Measurements from ENCODE around the gene SYT6. TPM values are rescaled to one million over a fixed set of nuclear protein-coding genes. Genes with fewer than 3 reads are reported as not detected.
A peak's percentile ranks its signal among the peaks of the same experiment; 100 is the strongest.

The SYT6 gene
- total RNA-seq, 4 donors from 2014 or later: 2.0 TPM; not detected in 3

DNA sequence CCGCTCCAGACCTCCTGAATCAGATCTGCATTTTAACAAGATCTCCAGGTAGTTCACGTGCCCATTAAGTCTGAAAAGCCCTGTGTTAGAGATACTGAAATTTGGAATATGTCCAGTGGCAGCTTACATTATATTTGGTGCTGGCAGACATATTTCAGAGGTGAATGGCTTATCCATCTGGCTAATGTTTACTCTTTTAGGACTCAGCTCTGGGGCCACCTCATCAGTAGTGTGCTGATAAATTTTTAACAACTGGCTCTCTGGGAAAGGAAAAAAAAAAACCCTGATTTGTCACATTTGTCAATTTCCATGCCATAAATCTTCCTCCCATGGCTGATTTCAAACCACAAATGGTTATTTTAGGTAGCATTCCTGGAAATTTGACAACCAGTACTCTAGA lies 25.3 kb upstream of the SYT6 start:
- no peak for ATAC-seq
- Histone ChIP-seq H3K27me3 (no peaks in the 10 kb centered on the region), H3K4me3 (no peak overlapping the region), H3K36me3 (no peaks in the 10 kb centered on the region), H3K9me3 (no peaks in the 10 kb centered on the region), H3K27ac (no peak overlapping the region), H3K4me1 (peaks cover 0 to 15% (median 0%) of the 10 kb centered on the region in 3 donors)
- TF ChIP-seq POLR2A (IDR thresholded peaks at IDR 0.05): no peak
- TF ChIP-seq POLR2AphosphoS5 (IDR thresholded peaks at IDR 0.05): no peak
- TF ChIP-seq EP300 (IDR thresholded peaks at IDR 0.05): no peak
- TF ChIP-seq, protein P1, sequence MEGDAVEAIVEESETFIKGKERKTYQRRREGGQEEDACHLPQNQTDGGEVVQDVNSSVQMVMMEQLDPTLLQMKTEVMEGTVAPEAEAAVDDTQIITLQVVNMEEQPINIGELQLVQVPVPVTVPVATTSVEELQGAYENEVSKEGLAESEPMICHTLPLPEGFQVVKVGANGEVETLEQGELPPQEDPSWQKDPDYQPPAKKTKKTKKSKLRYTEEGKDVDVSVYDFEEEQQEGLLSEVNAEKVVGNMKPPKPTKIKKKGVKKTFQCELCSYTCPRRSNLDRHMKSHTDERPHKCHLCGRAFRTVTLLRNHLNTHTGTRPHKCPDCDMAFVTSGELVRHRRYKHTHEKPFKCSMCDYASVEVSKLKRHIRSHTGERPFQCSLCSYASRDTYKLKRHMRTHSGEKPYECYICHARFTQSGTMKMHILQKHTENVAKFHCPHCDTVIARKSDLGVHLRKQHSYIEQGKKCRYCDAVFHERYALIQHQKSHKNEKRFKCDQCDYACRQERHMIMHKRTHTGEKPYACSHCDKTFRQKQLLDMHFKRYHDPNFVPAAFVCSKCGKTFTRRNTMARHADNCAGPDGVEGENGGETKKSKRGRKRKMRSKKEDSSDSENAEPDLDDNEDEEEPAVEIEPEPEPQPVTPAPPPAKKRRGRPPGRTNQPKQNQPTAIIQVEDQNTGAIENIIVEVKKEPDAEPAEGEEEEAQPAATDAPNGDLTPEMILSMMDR (IDR thresholded peaks at IDR 0.05): no peak
- 63% methylated on average over 1 of the region's 2 CpGs; no CpG with 5 or more reads in 1 of the 2 donors for WGBS, 2 donors (ENCODE audit: low coverage in 1 of 2)

DNA sequence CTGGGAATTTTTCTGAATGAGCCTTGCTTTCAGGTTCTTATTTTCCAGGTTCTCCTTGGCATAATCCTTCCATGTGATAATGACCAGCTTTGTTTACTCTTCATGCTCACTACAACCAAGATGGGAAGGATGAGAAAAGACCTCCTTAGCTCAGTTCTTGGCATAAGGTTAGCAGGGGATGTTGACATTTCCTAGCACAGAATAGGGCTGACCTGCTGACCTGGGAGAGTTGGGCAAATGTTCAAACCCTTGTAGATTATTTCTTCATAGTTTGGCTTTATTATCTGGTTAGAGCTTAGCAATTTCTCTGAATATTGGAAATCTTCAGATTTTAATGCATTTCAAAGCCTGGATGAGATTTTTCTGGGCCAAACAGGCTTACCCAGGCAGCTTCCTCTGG lies 23.6 kb upstream of the SYT6 start:
- H3K36me3 ChIP-seq: no peaks in the 10 kb centered on the region
- no peak for TF ChIP-seq EP300 (IDR thresholded peaks at IDR 0.05)
- TF ChIP-seq POLR2AphosphoS5 (IDR thresholded peaks at IDR 0.05): peak; percentile 13
- no peak for TF ChIP-seq POLR2A (IDR thresholded peaks at IDR 0.05)
- TF ChIP-seq, protein P1 (IDR thresholded peaks at IDR 0.05): no peak
- H3K27ac ChIP-seq: no peak overlapping the region
- no peak overlapping the region for H3K4me3 ChIP-seq
- peaks cover 0 to 15% (median 0%) of the 10 kb centered on the region in 3 donors for H3K4me1 ChIP-seq
- no peaks in the 10 kb centered on the region for H3K27me3 ChIP-seq
- no peaks in the 10 kb centered on the region for H3K9me3 ChIP-seq
- ATAC-seq: peak; percentile 55

DNA sequence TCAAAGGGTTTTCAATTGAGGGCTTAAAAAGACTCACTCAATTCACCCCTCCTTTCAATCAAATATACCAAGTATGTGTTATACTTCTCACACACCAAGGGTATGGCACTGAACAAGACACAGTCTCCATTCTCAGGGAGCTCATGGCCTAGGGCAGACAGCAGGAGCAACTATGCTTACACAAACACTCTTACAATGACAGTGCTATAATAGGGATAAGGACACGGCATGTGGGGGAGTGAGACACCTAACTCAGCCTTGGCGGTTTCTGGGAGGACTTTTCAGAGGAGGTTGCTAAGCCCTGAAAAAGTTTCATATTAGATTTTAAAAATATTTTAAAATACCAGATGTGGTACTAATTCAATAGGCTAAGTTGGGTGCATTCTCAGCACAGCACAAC lies 22.7 kb upstream of the SYT6 start:
- H3K27ac ChIP-seq: no peak overlapping the region
- H3K4me3 ChIP-seq: no peak overlapping the region
- TF ChIP-seq POLR2A (IDR thresholded peaks at IDR 0.05): no peak
- no peak for TF ChIP-seq POLR2AphosphoS5 (IDR thresholded peaks at IDR 0.05)
- TF ChIP-seq EP300 (IDR thresholded peaks at IDR 0.05): no peak
- TF ChIP-seq, protein P1 (IDR thresholded peaks at IDR 0.05): no peak
- WGBS, 2 donors (ENCODE audit: low coverage in 1 of 2): 92 to 94% methylated on average over 2 of the region's 2 CpGs
- H3K4me1 ChIP-seq: peaks cover 0 to 15% (median 0%) of the 10 kb centered on the region in 3 donors
- H3K9me3 ChIP-seq: no peaks in the 10 kb centered on the region
- no peaks in the 10 kb centered on the region for H3K36me3 ChIP-seq
- no peak for ATAC-seq
- H3K27me3 ChIP-seq: no peaks in the 10 kb centered on the region

DNA sequence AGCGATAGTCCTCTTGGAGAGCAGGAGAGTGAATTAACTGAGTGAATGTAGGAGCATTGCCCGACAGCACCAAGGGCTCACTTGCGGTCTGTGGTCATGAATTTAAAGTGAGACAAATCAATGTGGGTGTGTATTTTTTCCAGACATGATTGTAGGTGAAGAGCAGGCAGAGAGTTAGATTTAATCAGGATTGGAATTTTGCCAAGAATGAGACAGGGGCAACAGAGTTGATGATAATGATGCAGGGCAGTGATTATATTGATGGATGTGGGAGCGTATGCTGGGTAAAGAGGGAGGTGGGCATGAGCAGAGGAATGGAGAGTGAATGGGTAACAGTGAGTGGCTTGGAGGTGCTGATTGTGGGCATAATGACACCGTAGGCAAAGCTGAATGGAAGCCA lies 20.0 kb upstream of the SYT6 start:
- Histone ChIP-seq H3K27ac (no peak overlapping the region), H3K27me3 (no peaks in the 10 kb centered on the region), H3K9me3 (no peaks in the 10 kb centered on the region), H3K36me3 (no peaks in the 10 kb centered on the region), H3K4me3 (no peak overlapping the region), H3K4me1 (peaks cover 0 to 15% (median 0%) of the 10 kb centered on the region in 3 donors)
- TF ChIP-seq, protein P1 (IDR thresholded peaks at IDR 0.05): no peak
- TF ChIP-seq POLR2A (IDR thresholded peaks at IDR 0.05) (no peak), EP300 (IDR thresholded peaks at IDR 0.05) (no peak), POLR2AphosphoS5 (IDR thresholded peaks at IDR 0.05) (no peak)
- WGBS, 2 donors (ENCODE audit: low coverage in 1 of 2): 75 to 100% methylated on average over 3 to 5 of the region's 5 CpGs
- ATAC-seq: no peak

DNA sequence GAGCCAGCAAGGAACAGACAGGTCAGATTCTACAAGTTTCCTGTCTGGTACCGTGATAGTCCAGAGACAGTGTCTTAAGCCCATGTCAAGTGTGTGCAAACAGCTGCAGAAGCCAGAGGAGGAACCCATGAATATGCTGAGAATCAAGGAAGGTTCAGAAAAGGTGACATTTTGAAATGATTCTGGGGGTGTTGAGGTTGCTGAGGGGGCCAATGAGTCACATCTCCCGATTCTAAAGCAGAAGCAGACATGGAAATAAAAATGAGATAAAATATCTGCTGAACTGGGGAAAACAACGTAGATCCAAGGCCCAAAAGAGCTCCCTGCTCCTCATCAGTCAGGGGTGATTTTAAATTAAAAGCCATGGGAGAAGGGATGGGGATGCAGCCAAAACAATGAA lies 15.8 kb upstream of the SYT6 start:
- no peak for ATAC-seq
- Histone ChIP-seq H3K4me1 (no peaks in the 10 kb centered on the region), H3K4me3 (no peak overlapping the region), H3K27ac (no peak overlapping the region), H3K27me3 (no peaks in the 10 kb centered on the region), H3K9me3 (no peaks in the 10 kb centered on the region), H3K36me3 (no peaks in the 10 kb centered on the region)
- TF ChIP-seq, protein P1 (IDR thresholded peaks at IDR 0.05): no peak
- TF ChIP-seq EP300 (IDR thresholded peaks at IDR 0.05): no peak
- TF ChIP-seq POLR2AphosphoS5 (IDR thresholded peaks at IDR 0.05): no peak
- no peak for TF ChIP-seq POLR2A (IDR thresholded peaks at IDR 0.05)
- 61 to 86% methylated on average over 2 to 3 of the region's 3 CpGs for WGBS, 2 donors (ENCODE audit: low coverage in 1 of 2)

Data from gastroesophageal sphincter (tissue), 4 donors.